H9 (cell line): ENCODE results near the gene LACTB. TPM values are rescaled to one million over a fixed set of nuclear protein-coding genes. Genes with fewer than 3 reads are reported as not detected.

ENCODE experiments used
- DNase-seq: peaks from one replicate; pipeline ENCODE4 v3.0.0-alpha.2; 2017
- H2AFZ ChIP-seq: one replicate; pipeline ENCODE4 v1.6.1; 2013; ENCODE audit warnings: mild to moderate bottlenecking, low read length, control low read depth, moderate library complexity
- H2AK5ac ChIP-seq: 2 replicates; pipeline ENCODE4 v1.6.1; 2013; ENCODE audit warnings: low read length, control low read depth, mixed read lengths; ENCODE audit not compliant: insufficient read length
- H2BK120ac ChIP-seq: one replicate; pipeline ENCODE4 v1.6.1; 2013; ENCODE audit warnings: low read depth, mild to moderate bottlenecking, low read length, control low read depth, inconsistent platforms; ENCODE audit not compliant: poor library complexity, severe bottlenecking
- H2BK12ac ChIP-seq: 2 replicates; pipeline ENCODE4 v1.6.1; 2013; ENCODE audit warnings: low read length, control low read depth, mixed read lengths, low read depth; ENCODE audit not compliant: insufficient read length
- H2BK15ac ChIP-seq: 2 replicates; pipeline ENCODE4 v1.6.1; 2013; ENCODE audit warnings: low read depth, low read length, control low read depth
- H2BK20ac ChIP-seq: one replicate; pipeline ENCODE4 v1.6.1; 2013; ENCODE audit warnings: low read depth, mild to moderate bottlenecking, low read length, control low read depth, inconsistent platforms; ENCODE audit not compliant: poor library complexity, severe bottlenecking
- H2BK5ac ChIP-seq: 2 replicates; pipeline ENCODE4 v1.6.1; 2013; ENCODE audit warnings: low read length, control low read depth, mixed read lengths; ENCODE audit not compliant: insufficient read length
- H3K14ac ChIP-seq: 2 replicates; pipeline ENCODE4 v1.6.1; 2013; ENCODE audit warnings: low read length, control low read depth; ENCODE audit not compliant: insufficient read depth
- H3K18ac ChIP-seq: 2 replicates; pipeline ENCODE4 v1.6.1; 2013; ENCODE audit warnings: low read depth, mild to moderate bottlenecking, mixed read lengths, low read length, control low read depth; ENCODE audit not compliant: insufficient read length
- H3K23ac ChIP-seq: 2 replicates; pipeline ENCODE4 v1.6.1; 2013; ENCODE audit warnings: low read length, control low read depth, mixed read lengths, low read depth; ENCODE audit not compliant: insufficient read length
- H3K23me2 ChIP-seq: 2 replicates; pipeline ENCODE4 v1.6.1; 2013; ENCODE audit warnings: low read depth, mild to moderate bottlenecking, mixed read lengths, low read length, control low read depth; ENCODE audit not compliant: insufficient read length, poor library complexity, severe bottlenecking
- H3K27ac ChIP-seq: 2 replicates; pipeline ENCODE4 v1.5.1; 2013; ENCODE audit warnings: low read length, control low read depth, mixed read lengths, low read depth; ENCODE audit not compliant: insufficient read length
- H3K27me3 ChIP-seq: 2 replicates; pipeline ENCODE4 v1.6.1; 2013; ENCODE audit warnings: low read length, control low read depth, inconsistent platforms; ENCODE audit not compliant: insufficient read depth
- H3K4ac ChIP-seq: 2 replicates; pipeline ENCODE4 v1.6.1; 2013; ENCODE audit warnings: low read depth, mild to moderate bottlenecking, control low read depth, inconsistent platforms, low read length, moderate library complexity
- H3K4me1 ChIP-seq: 2 replicates; pipeline ENCODE4 v1.6.1; 2013; ENCODE audit warnings: low read length, control low read depth, inconsistent platforms; ENCODE audit not compliant: insufficient read depth
- H3K4me2 ChIP-seq: 2 replicates; pipeline ENCODE4 v1.6.1; 2013; ENCODE audit warnings: low read length, control low read depth, mixed read lengths; ENCODE audit not compliant: insufficient read length, insufficient read depth
- H3K56ac ChIP-seq: 2 replicates; pipeline ENCODE4 v1.6.1; 2013; ENCODE audit warnings: low read depth, mild to moderate bottlenecking, mixed read lengths, low read length, control low read depth; ENCODE audit not compliant: insufficient read length
- H3K79me1 ChIP-seq: 2 replicates; pipeline ENCODE4 v1.6.1; 2013; ENCODE audit warnings: low read depth, mild to moderate bottlenecking, moderate library complexity, low read length, control low read depth, inconsistent platforms; ENCODE audit not compliant: insufficient read depth, poor library complexity, severe bottlenecking
- H3K79me2 ChIP-seq: 2 replicates; pipeline ENCODE4 v1.6.1; 2013; ENCODE audit warnings: low read length, control low read depth, inconsistent platforms; ENCODE audit not compliant: insufficient read depth
- H3K9ac ChIP-seq: 2 replicates; pipeline ENCODE4 v1.6.1; 2013; ENCODE audit warnings: low read length, control low read depth, mixed read lengths; ENCODE audit not compliant: insufficient read length; ENCODE audit errors: extremely low read depth
- H3K9me3 ChIP-seq: one replicate; pipeline ENCODE4 v1.6.1; 2013; ENCODE audit warnings: low read depth, low read length, inconsistent platforms; ENCODE audit not compliant: control insufficient read depth
- H3T11ph ChIP-seq: one replicate; pipeline ENCODE4 v1.6.1; 2013; ENCODE audit warnings: mild to moderate bottlenecking, low read length, control low read depth, inconsistent platforms
- H4K20me1 ChIP-seq: one replicate; pipeline ENCODE4 v1.6.1; 2013; ENCODE audit not compliant: control insufficient read depth, insufficient read length, insufficient read depth
- H4K5ac ChIP-seq: 2 replicates; pipeline ENCODE4 v1.6.1; 2013; ENCODE audit warnings: low read depth, mild to moderate bottlenecking, mixed read lengths, low read length, control low read depth; ENCODE audit not compliant: insufficient read length
- H4K8ac ChIP-seq: replicated peaks from 2 replicates; pipeline ENCODE4 v1.6.1; 2013; ENCODE audit warnings: low read length, control low read depth, mixed read lengths, low read depth; ENCODE audit not compliant: insufficient read length
- H4K91ac ChIP-seq: 2 replicates; pipeline ENCODE4 v1.6.1; 2013; ENCODE audit warnings: low read depth, mild to moderate bottlenecking, moderate library complexity, mixed read lengths, low read length, control low read depth; ENCODE audit not compliant: insufficient read length
- H3K27ac Mint-ChIP-seq, 3 experiments: 2 replicates in 2 of 3; 3 replicates in 1 of 3; pipeline ENCODE4 v1.8.0; 2020 to 2021; ENCODE audit warnings: mixed read lengths in 3 of 3, mild to moderate bottlenecking in 1 of 3, moderate library complexity in 1 of 3
- H3K27me3 Mint-ChIP-seq: 2 replicates; pipeline ENCODE4 v1.8.0; 2021; ENCODE audit warnings: low read depth, mild to moderate bottlenecking, moderate library complexity, mixed read lengths
- H3K36me3 Mint-ChIP-seq, 3 experiments: 2 replicates in 2 of 3; 3 replicates in 1 of 3; pipeline ENCODE4 v1.8.0; 2020 to 2021; ENCODE audit warnings: low read depth in 3 of 3, mixed read lengths in 3 of 3; ENCODE audit not compliant: insufficient read depth in 1 of 3
- H3K4me1 Mint-ChIP-seq, 2 experiments: 2 replicates each; pipeline ENCODE4 v1.8.0; 2020; ENCODE audit warnings: mixed read lengths in 2 of 2
- H3K4me3 Mint-ChIP-seq, 2 experiments: 2 replicates in 1 of 2; 3 replicates in 1 of 2; pipeline ENCODE4 v1.8.0; 2020 to 2021; ENCODE audit warnings: mild to moderate bottlenecking in 2 of 2, mixed read lengths in 2 of 2, moderate library complexity in 1 of 2
- H3K9me3 Mint-ChIP-seq, 2 experiments: 2 replicates in 1 of 2; 3 replicates in 1 of 2; pipeline ENCODE4 v1.8.0; 2020; ENCODE audit warnings: mild to moderate bottlenecking in 2 of 2, mixed read lengths in 2 of 2, moderate library complexity in 1 of 2
- WGBS: extraction: QIAGEN DNeasy Blood & Tissue Kit; methylation state at CpG from one replicate; pipeline ENCODE4 v1.1.7; 2013; ENCODE audit warnings: missing lambda C conversion rate, low lambda C conversion rate, mixed read lengths; ENCODE audit not compliant: insufficient read length; ENCODE audit errors: extremely low coverage; 5-methylcytosine and 5-hydroxymethylcytosine counted together
- total RNA-seq: library from RNA; stranded (reverse); gene quantifications from 2 replicates; pipeline ENCODE4 v1.2.1, GENCODE V29; 2021
- TF ChIP-seq, protein P1 (sequence below): fragments of 200-600 bp; sonication (generic); conservative IDR thresholded peaks from 3 replicates; pipeline ENCODE4 v1.8.0; 2021; ENCODE audit warnings: antibody characterized with exemption, mild to moderate bottlenecking

The LACTB gene
- total RNA-seq, 1 experiment from 2014 or later: 10.3 TPM

DNA sequence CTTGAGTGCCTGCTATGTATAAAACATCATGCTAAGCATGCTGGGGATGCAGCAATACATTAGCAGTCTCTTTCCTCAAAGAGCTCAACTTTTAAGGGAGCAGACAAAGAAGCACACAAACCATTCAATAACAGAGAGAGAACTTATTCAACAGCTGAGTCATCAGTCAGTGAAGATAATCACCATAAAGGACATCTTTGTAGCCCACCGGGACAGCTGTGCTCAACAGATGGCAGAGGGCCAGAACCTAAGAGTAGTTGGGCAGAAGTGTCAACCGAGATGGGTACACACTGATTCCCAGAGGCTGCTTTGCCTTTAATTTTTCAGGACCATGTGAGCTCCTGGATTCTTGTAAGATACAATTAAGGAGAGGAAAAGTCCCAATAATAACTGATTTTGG lies 63.5 kb downstream of the LACTB start:
- Histone ChIP-seq H3K23ac (no peak overlapping the region), H2BK20ac (no peak overlapping the region), H3T11ph (no peak overlapping the region), H3K4me2 (no peak overlapping the region), H2BK12ac (no peak overlapping the region), H3K79me1 (no peaks in the 10 kb centered on the region), H3K4ac (no peak overlapping the region), H2BK15ac (no peak overlapping the region), H4K91ac (no peak overlapping the region), H4K8ac (no peak overlapping the region), H3K18ac (no peak overlapping the region), H3K14ac (no peak overlapping the region), H2AK5ac (no peak overlapping the region), H4K5ac (no peak overlapping the region), H3K27me3 (no peaks in the 10 kb centered on the region), H3K27ac (no peak overlapping the region), H3K9me3 (no peaks in the 10 kb centered on the region), H3K9ac (no peak overlapping the region), H4K20me1 (no peaks in the 10 kb centered on the region), H3K4me1 (no peaks in the 10 kb centered on the region), H3K23me2 (peaks cover 6% of the 10 kb centered on the region), H2BK5ac (no peak overlapping the region), H3K56ac (no peak overlapping the region), H2AFZ (no peak overlapping the region), H2BK120ac (no peak overlapping the region), H3K79me2 (no peaks in the 10 kb centered on the region; the same call in 1 of the 2 replicates)
- no CpG with 5 or more reads among the region's 2 CpGs for WGBS
- no peaks in the 10 kb centered on the region for H3K9me3 Mint-ChIP-seq
- no peak overlapping the region for H3K27ac Mint-ChIP-seq
- H3K27me3 Mint-ChIP-seq: no peaks in the 10 kb centered on the region
- DNase-seq: no peak
- H3K36me3 Mint-ChIP-seq: no peaks in the 10 kb centered on the region
- peaks cover 16 to 20% of the 10 kb centered on the region in 2 experiments for H3K4me1 Mint-ChIP-seq
- TF ChIP-seq, protein P1, sequence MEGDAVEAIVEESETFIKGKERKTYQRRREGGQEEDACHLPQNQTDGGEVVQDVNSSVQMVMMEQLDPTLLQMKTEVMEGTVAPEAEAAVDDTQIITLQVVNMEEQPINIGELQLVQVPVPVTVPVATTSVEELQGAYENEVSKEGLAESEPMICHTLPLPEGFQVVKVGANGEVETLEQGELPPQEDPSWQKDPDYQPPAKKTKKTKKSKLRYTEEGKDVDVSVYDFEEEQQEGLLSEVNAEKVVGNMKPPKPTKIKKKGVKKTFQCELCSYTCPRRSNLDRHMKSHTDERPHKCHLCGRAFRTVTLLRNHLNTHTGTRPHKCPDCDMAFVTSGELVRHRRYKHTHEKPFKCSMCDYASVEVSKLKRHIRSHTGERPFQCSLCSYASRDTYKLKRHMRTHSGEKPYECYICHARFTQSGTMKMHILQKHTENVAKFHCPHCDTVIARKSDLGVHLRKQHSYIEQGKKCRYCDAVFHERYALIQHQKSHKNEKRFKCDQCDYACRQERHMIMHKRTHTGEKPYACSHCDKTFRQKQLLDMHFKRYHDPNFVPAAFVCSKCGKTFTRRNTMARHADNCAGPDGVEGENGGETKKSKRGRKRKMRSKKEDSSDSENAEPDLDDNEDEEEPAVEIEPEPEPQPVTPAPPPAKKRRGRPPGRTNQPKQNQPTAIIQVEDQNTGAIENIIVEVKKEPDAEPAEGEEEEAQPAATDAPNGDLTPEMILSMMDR: no peak
- H3K4me3 Mint-ChIP-seq: no peak overlapping the region
